GM12878 (cell line): Measurements from ENCODE around the gene MRC2. TPM values are rescaled to one million over a fixed set of nuclear protein-coding genes. Genes with fewer than 3 reads are reported as not detected.

Experiments used
- ATAC-seq: fragments of 200-7000 bp; cut with Tn5 transposase; 3 replicates; pipeline ENCODE4 v1.9.1; 2020; ENCODE audit warnings: mild to moderate bottlenecking, moderate library complexity
- BruUV-seq: library from RNA; stranded (reverse); fragments of 400-500 nt; replicated peaks from 2 replicates; lab custom pipeline; 2021; lab: Mats Ljungman, UMichigan
- CTCF ChIA-PET: fragments of 300-600 bp; sonication (Branson Sonifier 250); formaldehyde crosslinking; extraction: SDS; loops from one replicate; lab custom pipeline; 2021; ENCODE audit warnings: inconsistent platforms; lab: Yijun Ruan, JAX
- POLR2A ChIA-PET: fragments of 350-600 bp; formaldehyde crosslinking; extraction: SDS; loops from one replicate; lab custom pipeline; 2021; ENCODE audit warnings: inconsistent platforms; lab: Charles Lee
- RAD21 ChIA-PET: fragments of 300-600 bp; sonication (Branson Sonifier 250); formaldehyde crosslinking; loops from one replicate; lab custom pipeline; 2023; ENCODE audit warnings: antibody characterized with exemption; ENCODE audit not compliant: unreplicated experiment; lab: Charles Lee
- SMC1A ChIA-PET: fragments of 300-600 bp; sonication (Branson Sonifier 250); formaldehyde crosslinking; loops from one replicate; lab custom pipeline; 2023; ENCODE audit not compliant: unreplicated experiment, uncharacterized antibody; lab: Charles Lee
- DNase-seq: peaks from one replicate; pipeline ENCODE4 v3.0.0-alpha.2; 2011; ENCODE audit warnings: low read depth, low spot score
- FAIRE-seq: peaks from 3 replicates; lab custom pipeline; 2011; peaks lifted over from hg19 to GRCh38; lab: Jason Lieb, UNC
- H2AFZ ChIP-seq: 2 replicates; pipeline ENCODE4 v1.6.0; 2011; ENCODE audit warnings: low read depth, low read length, control low read depth; ENCODE audit not compliant: control insufficient read depth
- H3K27ac ChIP-seq: 2 replicates; pipeline ENCODE4 v1.5.1; 2011; ENCODE audit warnings: control low read depth; ENCODE audit not compliant: control insufficient read depth, insufficient read depth
- H3K27me3 ChIP-seq, 2 experiments: replicated peaks in 1 of 2; 2 replicates each; pipeline versions ENCODE4 v1.6.0 to v1.6.1; 2011; ENCODE audit warnings: low read length in 1 of 2; ENCODE audit not compliant: control insufficient read depth in 2 of 2, insufficient read depth in 2 of 2
- H3K36me3 ChIP-seq, 2 experiments: 2 replicates each; pipeline ENCODE4 v1.5.1; 2011; ENCODE audit warnings: low read length in 1 of 2; ENCODE audit not compliant: control insufficient read depth in 2 of 2, insufficient read depth in 2 of 2
- H3K4me1 ChIP-seq: 2 replicates; pipeline ENCODE4 v1.6.1; 2011; ENCODE audit warnings: mild to moderate bottlenecking, low read length, moderate library complexity, mixed read lengths; ENCODE audit not compliant: control insufficient read depth, insufficient read depth
- H3K4me2 ChIP-seq: 2 replicates; pipeline ENCODE4 v1.6.0; 2011; ENCODE audit warnings: control low read depth; ENCODE audit not compliant: control insufficient read depth, insufficient read depth
- H3K4me3 ChIP-seq: fragments of 200-600 bp; sonication (generic); 2 replicates; pipeline ENCODE4 v1.5.1; 2016
- H3K79me2 ChIP-seq: 2 replicates; pipeline ENCODE4 v1.6.0; 2011; ENCODE audit warnings: low read length; ENCODE audit not compliant: control insufficient read depth, insufficient read depth
- H3K9ac ChIP-seq: 2 replicates; pipeline ENCODE4 v1.8.0; 2011; ENCODE audit warnings: low read length, control low read depth, mixed read lengths; ENCODE audit not compliant: control insufficient read depth, insufficient read depth
- H3K9me3 ChIP-seq: replicated peaks from 3 replicates; pipeline ENCODE4 v1.5.1; 2011; ENCODE audit warnings: mild to moderate bottlenecking, low read length; ENCODE audit not compliant: control insufficient read depth, insufficient read depth
- H4K20me1 ChIP-seq: 2 replicates; pipeline ENCODE4 v1.6.0; 2011; ENCODE audit not compliant: control insufficient read depth, insufficient read depth
- BCL11A ChIP-seq: IDR thresholded peaks from 2 replicates; pipeline ENCODE4 v1.6.1; 2011; ENCODE audit warnings: low read depth, low read length
- CBX3 ChIP-seq: fragments of 200-600 bp; sonication (generic); IDR thresholded peaks from 2 replicates; pipeline ENCODE4 v1.6.1; 2016; ENCODE audit warnings: low read depth, borderline replicate concordance
- FOS ChIP-seq: IDR thresholded peaks from 3 replicates; pipeline ENCODE4 v1.6.1; 2011; ENCODE audit warnings: borderline replicate concordance; ENCODE audit not compliant: insufficient read length; ENCODE audit errors: extremely low read depth
- FOXM1 ChIP-seq: IDR thresholded peaks from 2 replicates; pipeline ENCODE4 v1.6.1; 2012; ENCODE audit warnings: low read depth, mild to moderate bottlenecking, inconsistent platforms, low read length, moderate library complexity
- JUNB ChIP-seq: IDR thresholded peaks from 2 replicates; pipeline ENCODE4 v1.6.1; 2016; ENCODE audit warnings: antibody characterized with exemption, mild to moderate bottlenecking
- KDM1A ChIP-seq: fragments of 200-600 bp; sonication (generic); IDR thresholded peaks from 2 replicates; pipeline ENCODE4 v1.6.1; 2016; ENCODE audit warnings: borderline replicate concordance
- MAX ChIP-seq: IDR thresholded peaks from 2 replicates; pipeline ENCODE4 v1.6.1; 2012; ENCODE audit warnings: low read depth, low read length, improper control_type of control experiment
- MXI1 ChIP-seq: fragments of 150-350 bp; IDR thresholded peaks from 2 replicates; pipeline ENCODE4 v1.6.1; 2011; ENCODE audit warnings: low read depth, mild to moderate bottlenecking, inconsistent platforms, low read length, improper control_type of control experiment
- POU2F2 ChIP-seq: IDR thresholded peaks from 3 replicates; pipeline ENCODE4 v1.6.1; 2011; ENCODE audit warnings: low read depth, mild to moderate bottlenecking, low read length, borderline replicate concordance
- RBBP5 ChIP-seq: fragments of 200-600 bp; sonication (generic); conservative IDR thresholded peaks from 2 replicates; pipeline ENCODE4 v1.6.1; 2016
- SMC3 ChIP-seq: IDR thresholded peaks from 2 replicates; pipeline ENCODE4 v1.6.1; 2011; ENCODE audit warnings: low read length, improper control_type of control experiment, borderline replicate concordance
- SREBF1 ChIP-seq: IDR thresholded peaks from 2 replicates; pipeline ENCODE4 v1.6.1; 2012; ENCODE audit warnings: mild to moderate bottlenecking, low read length
- STAT3 ChIP-seq: IDR thresholded peaks from 2 replicates; pipeline ENCODE4 v1.6.1; 2011; ENCODE audit warnings: low read depth, low read length, improper control_type of control experiment
- TCF7 ChIP-seq: IDR thresholded peaks from 2 replicates; pipeline ENCODE4 v1.6.1; 2014; ENCODE audit warnings: antibody characterized with exemption, borderline replicate concordance
- YBX1 ChIP-seq: fragments of 450-650 bp; IDR thresholded peaks from 2 replicates; pipeline ENCODE4 v1.6.1; 2016; ENCODE audit warnings: antibody characterized with exemption
- ZNF622 ChIP-seq: fragments of 450-650 bp; IDR thresholded peaks from 2 replicates; pipeline ENCODE4 v1.6.1; 2017; ENCODE audit warnings: mild to moderate bottlenecking, inconsistent platforms
- WGBS: methylation state at CpG from one replicate; pipeline ENCODE4 v1.1.6; 2016; ENCODE audit warnings: low lambda C conversion rate; ENCODE audit not compliant: insufficient replicate concordance, insufficient coverage; ENCODE audit errors: missing lambda C conversion rate; 5-methylcytosine and 5-hydroxymethylcytosine counted together
- in situ Hi-C: fragments of 300-500 bp; cut with MboI; formaldehyde crosslinking; loops from 9 replicates; pipeline ENCODE4 v1.14.3; 2018; ENCODE audit warnings: mixed read lengths
- intact Hi-C: fragments of 100-400 bp; cut with micrococcal nuclease; formaldehyde crosslinking; loops from one replicate; pipeline ENCODE4 v1.14.2; 2022; ENCODE audit not compliant: unreplicated experiment
- polyA plus RNA-seq, 11 experiments: library from polyadenylated mRNA; depleted of rRNA in 4 of 11; unstranded in 6 of 11; stranded (reverse) in 5 of 11; fragments of >200 nt; fragmentation: Nextera tagmentation in 4 of 11; fragmentation: Illumina TruSeq in 1 of 11; extraction: Ambion mirVana in 4 of 11; extraction: Trizol in 1 of 11; gene quantifications; 1 replicate in 1 of 11; 2 replicates in 10 of 11; pipeline versions ENCODE4 v1.2.1 to v1.2.3, GENCODE V29; 2011 to 2016; ENCODE audit warnings: inconsistent platforms in 2 of 11, missing spikeins in 2 of 11, low read depth in 1 of 11
- total RNA-seq, 4 experiments: library from RNA; depleted of rRNA in 3 of 4; stranded (reverse); fragments of >200 nt in 3 of 4; fragmentation: Illumina TruSeq in 1 of 4; extraction: Trizol in 1 of 4; gene quantifications; 2 replicates each; pipeline versions ENCODE4 v1.2.1 to v1.2.3, GENCODE V29; 2013 to 2021
- TF ChIP-seq, protein P1 (sequence below): fragments of 150-350 bp; IDR thresholded peaks from 2 replicates; pipeline ENCODE4 v1.6.1; 2014; ENCODE audit warnings: mild to moderate bottlenecking, low read depth, low read length

The MRC2 gene
- total and polyA plus RNA-seq, 10 of the 15 experiments (the other 5 are each of a cell fraction or from before 2014, with no cell fraction given) = 0.04 to 0.96 (median 0.30) TPM; not detected in 1

GRCh38 chr17:62688398-62689160 is 61.1 kb downstream of the MRC2 start:
- H4K20me1 ChIP-seq = no peaks in the 10 kb centered on the region
- ChIA-PET SMC1A (no interaction called here), CTCF (no interaction called here), RAD21 (interaction anchor here (0.7 kb wide), 1 partner anchor 266 kb away, joined by 3 read pairs; no protein-coding TSS in a partner anchor), POLR2A (no interaction called here)
- in situ Hi-C loops (no loop called here), intact Hi-C loops (no loop called here)
- no peak overlapping the region for H3K27ac ChIP-seq
- no peak overlapping the region for H2AFZ ChIP-seq
- 79% methylated on average over 11 of the region's 11 CpGs for WGBS
- no peaks in the 10 kb centered on the region for H3K27me3 ChIP-seq
- H3K9me3 ChIP-seq = no peaks in the 10 kb centered on the region
- H3K4me2 ChIP-seq = no peak overlapping the region
- no peaks in the 10 kb centered on the region for H3K79me2 ChIP-seq
- H3K4me3 ChIP-seq = no peak overlapping the region
- ATAC-seq (no peak), FAIRE-seq (no peak), DNase-seq (no peak)
- no peak for TF ChIP-seq FOXM1
- TF ChIP-seq SMC3 = no peak
- TF ChIP-seq FOS = no peak
- BruUV-seq = no TSS peak
- H3K9ac ChIP-seq = no peak overlapping the region
- H3K36me3 ChIP-seq = no peaks in the 10 kb centered on the region
- H3K4me1 ChIP-seq = no peaks in the 10 kb centered on the region

DNA sequence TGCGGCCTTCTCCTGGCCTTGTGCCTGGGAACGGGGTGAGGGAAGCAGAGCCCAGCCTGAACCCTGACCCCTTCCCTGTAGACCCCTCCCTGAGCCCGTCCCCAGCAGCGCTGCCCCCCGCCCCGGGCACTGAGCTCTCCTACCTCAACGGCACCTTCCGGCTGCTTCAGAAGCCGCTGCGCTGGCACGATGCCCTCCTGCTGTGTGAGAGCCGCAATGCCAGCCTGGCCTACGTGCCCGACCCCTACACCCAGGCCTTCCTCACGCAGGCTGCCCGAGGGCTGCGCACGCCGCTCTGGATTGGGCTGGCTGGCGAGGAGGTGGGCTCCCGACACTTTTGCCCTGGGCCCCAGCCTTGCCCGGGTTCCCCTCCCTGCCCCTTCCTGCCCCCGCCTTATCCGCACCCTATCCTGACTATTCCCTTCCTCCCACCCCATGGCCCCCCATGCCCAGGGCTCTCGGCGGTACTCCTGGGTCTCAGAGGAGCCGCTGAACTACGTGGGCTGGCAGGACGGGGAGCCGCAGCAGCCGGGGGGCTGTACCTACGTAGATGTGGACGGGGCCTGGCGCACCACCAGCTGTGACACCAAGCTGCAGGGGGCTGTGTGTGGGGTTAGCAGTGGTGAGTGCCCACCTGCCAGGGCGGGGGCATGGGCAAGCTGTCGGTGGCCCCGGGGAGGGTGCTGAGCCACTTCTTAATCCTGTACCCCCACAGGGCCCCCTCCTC is 62.1 kb downstream of the MRC2 start:
- Histone ChIP-seq H3K79me2 (no peaks in the 10 kb centered on the region), H3K36me3 (no peaks in the 10 kb centered on the region), H3K4me1 (no peaks in the 10 kb centered on the region), H4K20me1 (no peaks in the 10 kb centered on the region), H3K27ac (no peak overlapping the region), H2AFZ (no peak overlapping the region), H3K9me3 (no peaks in the 10 kb centered on the region), H3K4me2 (no peak overlapping the region), H3K27me3 (no peaks in the 10 kb centered on the region), H3K9ac (no peak overlapping the region), H3K4me3 (no peak overlapping the region)
- ChIA-PET POLR2A (no interaction called here), RAD21 (no interaction called here), CTCF (no interaction called here), SMC1A (no interaction called here)
- no peak for FAIRE-seq
- 79% methylated on average over 21 of the region's 37 CpGs for WGBS
- BruUV-seq = no TSS peak
- intact Hi-C loops (no loop called here), in situ Hi-C loops (loop anchor here (10.0 kb wide), 1 partner anchor 715 kb away; no protein-coding TSS in a partner anchor)
- ATAC-seq = no peak
- no peak for DNase-seq
- TF ChIP-seq POU2F2 (no peak), ZNF622 (no peak), MAX (no peak), JUNB (no peak), KDM1A (no peak), STAT3 (no peak), BCL11A (no peak), RBBP5 (no peak), TCF7 (no peak), YBX1 (no peak), SREBF1 (no peak), MXI1 (no peak), CBX3 (no peak)
- TF ChIP-seq, protein P1, sequence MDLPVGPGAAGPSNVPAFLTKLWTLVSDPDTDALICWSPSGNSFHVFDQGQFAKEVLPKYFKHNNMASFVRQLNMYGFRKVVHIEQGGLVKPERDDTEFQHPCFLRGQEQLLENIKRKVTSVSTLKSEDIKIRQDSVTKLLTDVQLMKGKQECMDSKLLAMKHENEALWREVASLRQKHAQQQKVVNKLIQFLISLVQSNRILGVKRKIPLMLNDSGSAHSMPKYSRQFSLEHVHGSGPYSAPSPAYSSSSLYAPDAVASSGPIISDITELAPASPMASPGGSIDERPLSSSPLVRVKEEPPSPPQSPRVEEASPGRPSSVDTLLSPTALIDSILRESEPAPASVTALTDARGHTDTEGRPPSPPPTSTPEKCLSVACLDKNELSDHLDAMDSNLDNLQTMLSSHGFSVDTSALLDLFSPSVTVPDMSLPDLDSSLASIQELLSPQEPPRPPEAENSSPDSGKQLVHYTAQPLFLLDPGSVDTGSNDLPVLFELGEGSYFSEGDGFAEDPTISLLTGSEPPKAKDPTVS = no peak
